Cardiac muscle cell (in vitro differentiated cells and primary cell): ENCODE data around the gene ZNF787. TPM values are rescaled to one million over a fixed set of nuclear protein-coding genes. Genes with fewer than 3 reads are reported as not detected.

ENCODE experiments used
- DNase-seq, 2 donors: peaks; one replicate each; pipeline versions ENCODE4 v3.0.0 to v3.0.0-alpha.2; 2010 to 2017; ENCODE audit warnings: low read depth in 1 of 2, low spot score in 1 of 2
- H3K27ac ChIP-seq: fragments of 200-600 bp; sonication (generic); 2 replicates; pipeline ENCODE4 v1.5.1; 2016
- H3K27me3 ChIP-seq: fragments of 200-600 bp; sonication (generic); 2 replicates; pipeline ENCODE4 v1.6.0; 2016; ENCODE audit warnings: control low read depth
- H3K36me3 ChIP-seq: fragments of 200-600 bp; sonication (generic); 2 replicates; pipeline ENCODE4 v1.5.1; 2016; ENCODE audit warnings: control low read depth
- H3K4me1 ChIP-seq: fragments of 200-600 bp; sonication (generic); 2 replicates; pipeline ENCODE4 v1.8.1; 2017; ENCODE audit warnings: low read depth, mild to moderate bottlenecking, mixed run types
- H3K4me3 ChIP-seq: fragments of 200-600 bp; sonication (generic); 2 replicates; pipeline ENCODE4 v1.5.1; 2016; ENCODE audit warnings: mild to moderate bottlenecking
- H3K9me3 ChIP-seq: fragments of 200-600 bp; sonication (generic); 2 replicates; pipeline ENCODE4 v1.5.1; 2017; ENCODE audit warnings: low read depth, mild to moderate bottlenecking, control low read depth
- polyA plus RNA-seq: library from polyadenylated mRNA; unstranded; fragments of >200 nt; fragmentation: Nextera tagmentation; extraction: Ambion mirVana; gene quantifications from 2 replicates; pipeline ENCODE4 v1.2.1, GENCODE V29; 2016
- total RNA-seq: library from RNA; depleted of rRNA; stranded (reverse); fragments of >200 nt; gene quantifications from 2 replicates; pipeline ENCODE4 v1.2.3, GENCODE V29; 2016
- TF ChIP-seq, protein P1 (sequence below): IDR thresholded peaks from 2 replicates; pipeline ENCODE4 v1.5.1; 2012; ENCODE audit warnings: low read depth, mild to moderate bottlenecking, low read length

ZNF787 gene
- total and polyA plus RNA-seq, 2 experiments from 2014 or later: 29.2 to 45.5 TPM

DNA sequence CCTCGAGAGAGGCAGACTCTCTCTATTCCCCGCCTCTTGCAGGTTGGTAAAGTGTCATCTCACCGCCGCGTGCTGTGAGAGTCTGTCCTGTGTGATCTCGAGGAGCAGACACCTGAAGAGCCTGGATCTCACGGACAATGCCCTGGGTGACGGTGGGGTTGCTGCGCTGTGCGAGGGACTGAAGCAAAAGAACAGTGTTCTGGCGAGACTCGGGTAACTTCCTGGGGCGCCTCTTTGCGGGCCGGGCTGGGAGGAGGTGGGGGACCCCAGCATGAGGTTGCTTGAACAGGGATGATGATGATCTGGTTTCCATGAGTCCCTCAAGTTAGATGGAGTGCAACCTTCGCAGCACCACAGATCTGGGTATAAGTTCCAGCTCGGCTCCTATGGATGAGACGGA lies 67.5 kb downstream of the ZNF787 start:
- no peaks in the 10 kb centered on the region for H3K27me3 ChIP-seq
- H3K27ac ChIP-seq: no peak overlapping the region
- no peaks in the 10 kb centered on the region for H3K9me3 ChIP-seq
- no peak overlapping the region for H3K4me3 ChIP-seq
- no peaks in the 10 kb centered on the region for H3K36me3 ChIP-seq
- H3K4me1 ChIP-seq: no peaks in the 10 kb centered on the region
- no peak for DNase-seq
- TF ChIP-seq, protein P1, sequence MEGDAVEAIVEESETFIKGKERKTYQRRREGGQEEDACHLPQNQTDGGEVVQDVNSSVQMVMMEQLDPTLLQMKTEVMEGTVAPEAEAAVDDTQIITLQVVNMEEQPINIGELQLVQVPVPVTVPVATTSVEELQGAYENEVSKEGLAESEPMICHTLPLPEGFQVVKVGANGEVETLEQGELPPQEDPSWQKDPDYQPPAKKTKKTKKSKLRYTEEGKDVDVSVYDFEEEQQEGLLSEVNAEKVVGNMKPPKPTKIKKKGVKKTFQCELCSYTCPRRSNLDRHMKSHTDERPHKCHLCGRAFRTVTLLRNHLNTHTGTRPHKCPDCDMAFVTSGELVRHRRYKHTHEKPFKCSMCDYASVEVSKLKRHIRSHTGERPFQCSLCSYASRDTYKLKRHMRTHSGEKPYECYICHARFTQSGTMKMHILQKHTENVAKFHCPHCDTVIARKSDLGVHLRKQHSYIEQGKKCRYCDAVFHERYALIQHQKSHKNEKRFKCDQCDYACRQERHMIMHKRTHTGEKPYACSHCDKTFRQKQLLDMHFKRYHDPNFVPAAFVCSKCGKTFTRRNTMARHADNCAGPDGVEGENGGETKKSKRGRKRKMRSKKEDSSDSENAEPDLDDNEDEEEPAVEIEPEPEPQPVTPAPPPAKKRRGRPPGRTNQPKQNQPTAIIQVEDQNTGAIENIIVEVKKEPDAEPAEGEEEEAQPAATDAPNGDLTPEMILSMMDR: no peak

Other genes starting within 250 kb of the ZNF787 start
- not detected in 2 replicates for gene NLRP13, start 189.0 kb downstream of the ZNF787 start, total RNA-seq
- gene NLRP13, start 189.0 kb downstream of the ZNF787 start, polyA plus RNA-seq: not detected in 2 replicates
- gene NLRP8, start 173.5 kb downstream of the ZNF787 start, total RNA-seq: not detected in 2 replicates
- not detected in 2 replicates for gene NLRP8, start 173.5 kb downstream of the ZNF787 start, polyA plus RNA-seq
- not detected in 2 replicates for gene NLRP5, start 134.5 kb downstream of the ZNF787 start, total RNA-seq
- gene NLRP5, start 134.5 kb downstream of the ZNF787 start, polyA plus RNA-seq: not detected in 2 replicates
- 67.8 and 72.8 TPM in 2 replicates for gene ZNF444, start 20.0 kb upstream of the ZNF787 start, total RNA-seq
- gene ZNF444, start 20.0 kb upstream of the ZNF787 start, polyA plus RNA-seq: 71.8 and 88.4 TPM in 2 replicates
- 0.21 TPM in 1 of 2 replicates, not detected in the other for gene GALP, start 54.7 kb upstream of the ZNF787 start, total RNA-seq
- not detected in 2 replicates for gene GALP, start 54.7 kb upstream of the ZNF787 start, polyA plus RNA-seq
- gene ZSCAN5B, start 76.5 kb upstream of the ZNF787 start, total RNA-seq: not detected in 2 replicates
- 0.29 TPM in 1 of 2 replicates, not detected in the other for gene ZSCAN5B, start 76.5 kb upstream of the ZNF787 start, polyA plus RNA-seq
- gene ZSCAN5C, start 81.0 kb upstream of the ZNF787 start, total RNA-seq: not detected in 2 replicates
- gene ZSCAN5C, start 81.0 kb upstream of the ZNF787 start, polyA plus RNA-seq: 0.20 TPM in 1 of 2 replicates, not detected in the other
- gene EDDM13, start 151.5 kb upstream of the ZNF787 start, total RNA-seq: not detected in 2 replicates
- 0.62 and 0.68 TPM in 2 replicates for gene EDDM13, start 151.5 kb upstream of the ZNF787 start, polyA plus RNA-seq
- gene ZSCAN5A, start 193.5 kb upstream of the ZNF787 start, total RNA-seq: 2.9 and 53.9 TPM in 2 replicates
- gene ZSCAN5A, start 193.5 kb upstream of the ZNF787 start, polyA plus RNA-seq: 14.2 and 15.1 TPM in 2 replicates